HUES64 (cell line): Measurements from ENCODE around the gene CPPED1.
"Not testable (repeated sequence)": the region's sequence is repeated elsewhere in the genome, so short reads cannot be mapped to it uniquely, and the experiment has no call there.

Experiments
- H3K27ac ChIP-seq: 2 replicates; pipeline ENCODE4 v1.7.0; 2013; ENCODE audit warnings: low read depth, low read length, inconsistent platforms
- H3K27me3 ChIP-seq: 2 replicates; pipeline ENCODE4 v1.6.1; 2013; ENCODE audit warnings: mild to moderate bottlenecking, low read length; ENCODE audit not compliant: insufficient read depth
- H3K36me3 ChIP-seq: 2 replicates; pipeline ENCODE4 v1.6.1; 2013; ENCODE audit warnings: mild to moderate bottlenecking, low read length; ENCODE audit not compliant: insufficient read depth
- H3K4me1 ChIP-seq: 2 replicates; pipeline ENCODE4 v1.6.1; 2013; ENCODE audit warnings: mild to moderate bottlenecking, low read length, moderate library complexity; ENCODE audit not compliant: insufficient read depth
- H3K4me3 ChIP-seq: 2 replicates; pipeline ENCODE4 v1.5.1; 2013; ENCODE audit warnings: mild to moderate bottlenecking, low read length, moderate library complexity
- H3K9ac ChIP-seq: 2 replicates; pipeline ENCODE4 v1.6.1; 2013; ENCODE audit warnings: mild to moderate bottlenecking, low read depth, low read length
- H3K9me3 ChIP-seq: 2 replicates; pipeline ENCODE4 v1.6.1; 2013; ENCODE audit warnings: low read depth, low read length; ENCODE audit not compliant: insufficient read depth
- WGBS: fragments of 150-250, 120-280 bp; methylation state at CpG from one replicate; pipeline ENCODE4 v1.1.7; 2013; ENCODE audit warnings: missing lambda C conversion rate; 5-methylcytosine and 5-hydroxymethylcytosine counted together

Gene CPPED1

GRCh38 chr16:12801511-12802042 is 2.1 kb downstream of the CPPED1 start:
- Histone ChIP-seq H3K9me3 (no peaks in the 10 kb centered on the region), H3K27me3 (no peaks in the 10 kb centered on the region), H3K9ac (no peak overlapping the region), H3K27ac (no peak overlapping the region), H3K36me3 (no peaks in the 10 kb centered on the region), H3K4me3 (no peak overlapping the region), H3K4me1 (peaks cover 5% of the 10 kb centered on the region; the same call in 1 of the 2 replicates)
- WGBS: 76% methylated on average over 4 of the region's 4 CpGs

GRCh38 chr16:12800817-12801216 is 2.9 kb downstream of the CPPED1 start:
- H3K9ac ChIP-seq: no peak overlapping the region
- peaks cover 5% of the 10 kb centered on the region; the same call in 1 of the 2 replicates for H3K4me1 ChIP-seq
- H3K9me3 ChIP-seq: no peaks in the 10 kb centered on the region
- H3K36me3 ChIP-seq: no peaks in the 10 kb centered on the region
- H3K4me3 ChIP-seq: no peak overlapping the region
- no peak overlapping the region for H3K27ac ChIP-seq
- no peaks in the 10 kb centered on the region for H3K27me3 ChIP-seq
- whole genome bisulfite sequencing: 90% methylated on average over 6 of the region's 6 CpGs

- not testable (repeated sequence) for H3K4me1 ChIP-seq, H3K9me3 ChIP-seq, H3K4me3 ChIP-seq, H3K27me3 ChIP-seq, H3K27ac ChIP-seq, H3K36me3 ChIP-seq, H3K9ac ChIP-seq
- 85% methylated on average over 8 of the region's 8 CpGs for WGBS
Measured at GRCh38 chr16:12799996-12800395, 3.7 kb downstream of the CPPED1 start.

GRCh38 chr16:12798846-12799245 is 4.8 kb downstream of the CPPED1 start:
- 94% methylated on average over 5 of the region's 5 CpGs for WGBS
- peaks cover 18% of the 10 kb centered on the region for H3K4me1 ChIP-seq
- H3K27me3 ChIP-seq: no peaks in the 10 kb centered on the region
- no peaks in the 10 kb centered on the region for H3K9me3 ChIP-seq
- no peak overlapping the region for H3K9ac ChIP-seq
- no peak overlapping the region for H3K4me3 ChIP-seq
- no peak overlapping the region for H3K27ac ChIP-seq
- no peaks in the 10 kb centered on the region for H3K36me3 ChIP-seq

GRCh38 chr16:12798171-12798570 is 5.5 kb downstream of the CPPED1 start:
- no peak overlapping the region for H3K27ac ChIP-seq
- no peaks in the 10 kb centered on the region for H3K27me3 ChIP-seq
- H3K9ac ChIP-seq: no peak overlapping the region
- peaks cover 25% of the 10 kb centered on the region for H3K4me1 ChIP-seq
- H3K9me3 ChIP-seq: no peaks in the 10 kb centered on the region
- H3K4me3 ChIP-seq: no peak overlapping the region
- no peaks in the 10 kb centered on the region for H3K36me3 ChIP-seq

- no peak overlapping the region for H3K9ac ChIP-seq
- no peaks in the 10 kb centered on the region for H3K36me3 ChIP-seq
- WGBS: 97% methylated on average over 3 of the region's 5 CpGs
- no peak overlapping the region for H3K27ac ChIP-seq
- peaks cover 20% of the 10 kb centered on the region for H3K4me1 ChIP-seq
- H3K4me3 ChIP-seq: no peak overlapping the region
- H3K9me3 ChIP-seq: no peaks in the 10 kb centered on the region
- H3K27me3 ChIP-seq: no peaks in the 10 kb centered on the region
Measured at GRCh38 chr16:12796498-12796897, 7.2 kb downstream of the CPPED1 start.

- Histone ChIP-seq H3K27ac (no peak overlapping the region), H3K9me3 (no peaks in the 10 kb centered on the region), H3K4me3 (no peak overlapping the region), H3K9ac (no peak overlapping the region), H3K4me1 (peaks cover 20% of the 10 kb centered on the region), H3K27me3 (no peaks in the 10 kb centered on the region), H3K36me3 (no peaks in the 10 kb centered on the region)
- WGBS: 92% methylated on average over 12 of the region's 12 CpGs
Measured at GRCh38 chr16:12794486-12795387, 8.9 kb downstream of the CPPED1 start.

GRCh38 chr16:12793865-12794240 is 9.8 kb downstream of the CPPED1 start:
- Histone ChIP-seq H3K36me3 (no peaks in the 10 kb centered on the region), H3K9me3 (no peaks in the 10 kb centered on the region), H3K27ac (no peak overlapping the region), H3K4me3 (no peak overlapping the region), H3K27me3 (no peaks in the 10 kb centered on the region), H3K9ac (no peak overlapping the region), H3K4me1 (peaks cover 20% of the 10 kb centered on the region)
- 78% methylated on average over 3 of the region's 3 CpGs for WGBS

GRCh38 chr16:12793120-12793864 is 10.4 kb downstream of the CPPED1 start:
- Histone ChIP-seq H3K27ac (no peak overlapping the region), H3K36me3 (no peaks in the 10 kb centered on the region), H3K9ac (no peak overlapping the region), H3K27me3 (no peaks in the 10 kb centered on the region), H3K4me1 (peaks cover 20% of the 10 kb centered on the region), H3K4me3 (no peak overlapping the region), H3K9me3 (no peaks in the 10 kb centered on the region)
- WGBS: 85% methylated on average over 9 of the region's 9 CpGs

- not testable (repeated sequence) for H3K27me3 ChIP-seq, H3K4me3 ChIP-seq, H3K27ac ChIP-seq, H3K9me3 ChIP-seq, H3K9ac ChIP-seq, H3K36me3 ChIP-seq
- peaks cover 20% of the 10 kb centered on the region for H3K4me1 ChIP-seq
- WGBS: 95% methylated on average over 5 of the region's 5 CpGs
Measured at GRCh38 chr16:12792528-12792927, 11.2 kb downstream of the CPPED1 start.

GRCh38 chr16:12791340-12791739 is 12.3 kb downstream of the CPPED1 start:
- Histone ChIP-seq H3K9me3 (no peaks in the 10 kb centered on the region), H3K36me3 (no peaks in the 10 kb centered on the region)
- 70% methylated on average over 2 of the region's 2 CpGs for WGBS

More at GRCh38 chr16:12791340-12791739, 12.3 kb downstream of the CPPED1 start:
- Histone ChIP-seq H3K4me1 (peaks cover 20% of the 10 kb centered on the region), H3K4me3 (no peak overlapping the region), H3K27me3 (no peaks in the 10 kb centered on the region), H3K27ac (no peak overlapping the region), H3K9ac (no peak overlapping the region)
